Gastrocnemius medialis (tissue), 4 donors: Measurements from ENCODE around the gene ERC2. TPM values are rescaled to one million over a fixed set of nuclear protein-coding genes. Genes with fewer than 3 reads are reported as not detected.

Source experiments
- ATAC-seq, 2 donors: fragments of 150-250 bp; one replicate each; pipeline ENCODE4 v1.9.1; 2016
- DNase-seq, 2 donors: peaks; one replicate each; pipeline ENCODE4 v3.0.0-alpha.2; 2019
- H3K27ac ChIP-seq, 4 donors: fragments of 200-600 bp; sonication (generic); 1 replicate in 1 of 4; 2 replicates in 3 of 4; pipeline ENCODE4 v1.5.1; 2016 to 2018; ENCODE audit warnings: mild to moderate bottlenecking in 2 of 4, moderate library complexity in 1 of 4
- H3K27me3 ChIP-seq, 3 donors: fragments of 200-600 bp; sonication (generic) in 2 of 3; 1 replicate in 1 of 3; 2 replicates in 2 of 3; pipeline versions ENCODE4 v1.5.1 to v1.6.0; 2016 to 2019; ENCODE audit warnings: mild to moderate bottlenecking in 1 of 3, moderate library complexity in 1 of 3
- H3K36me3 ChIP-seq, 2 donors: fragments of 200-600 bp; sonication (generic) in 1 of 2; one replicate each; pipeline ENCODE4 v1.5.1; 2017 to 2018
- H3K4me1 ChIP-seq, 2 donors: fragments of 200-600 bp; sonication (generic) in 1 of 2; one replicate each; pipeline ENCODE4 v1.5.1; 2016 to 2017; ENCODE audit warnings: mild to moderate bottlenecking in 2 of 2
- H3K4me3 ChIP-seq, 4 donors: fragments of 200-600 bp; sonication (generic) in 3 of 4; 1 replicate in 1 of 4; 2 replicates in 3 of 4; pipeline ENCODE4 v1.5.1; 2016 to 2019; ENCODE audit warnings: mild to moderate bottlenecking in 2 of 4
- H3K9me3 ChIP-seq, 3 donors: fragments of 200-600 bp; sonication (generic) in 2 of 3; 1 replicate in 1 of 3; 2 replicates in 2 of 3; pipeline ENCODE4 v1.5.1; 2016 to 2019
- CTCF ChIP-seq, 5 experiments: fragments of 450-650 bp in 3 of 5; fragments of 200-600 bp in 2 of 5; sonication (generic) in 2 of 5; IDR thresholded peaks in 4 of 5; conservative IDR thresholded peaks in 1 of 5; 1 replicate in 4 of 5; 2 replicates in 1 of 5; pipeline ENCODE4 v1.5.1; 2016 to 2019; ENCODE audit warnings: antibody characterized with exemption in 5 of 5, mild to moderate bottlenecking in 3 of 5, moderate library complexity in 3 of 5
- POLR2A ChIP-seq, 2 donors: fragments of 450-650 bp; IDR thresholded peaks; one replicate each; pipeline ENCODE4 v1.6.1; 2017; ENCODE audit warnings: antibody characterized with exemption in 2 of 2, mild to moderate bottlenecking in 2 of 2, moderate library complexity in 2 of 2
- in situ Hi-C, 4 donors: fragments of 200-750 bp; cut with MboI; loops; one replicate each; pipeline versions ENCODE4 v1.15.0 to v1.8.0; 2017; ENCODE audit warnings: low sequenced_read_pairs in 4 of 4
- intact Hi-C: fragments of 100-400 bp; cut with DNase I; formaldehyde crosslinking; loops from one replicate; pipeline ENCODE4 v1.15.1; 2023; ENCODE audit warnings: low total_unique reads
- total RNA-seq, 4 donors: library from RNA; depleted of rRNA; stranded (reverse); fragments of >200 nt; gene quantifications; one replicate each; pipeline versions ENCODE4 v1.1.0 to v1.2.3, GENCODE V29; 2016

ERC2 gene
- total RNA-seq, 4 donors from 2014 or later = not detected

- TF ChIP-seq POLR2A (IDR thresholded peaks at IDR 0.05) (no peak), CTCF (IDR thresholded peaks at IDR 0.05 in 4 of 5, conservative IDR thresholded peaks at IDR 0.05 in 1 of 5) (no peak)
- intact Hi-C loops (no loop called here), in situ Hi-C loops (no loop called here)
- no peaks in the 10 kb centered on the region for H3K36me3 ChIP-seq
- H3K4me1 ChIP-seq = no peaks in the 10 kb centered on the region
- H3K9me3 ChIP-seq = no peaks in the 10 kb centered on the region
- H3K27me3 ChIP-seq = no peaks in the 10 kb centered on the region
- ATAC-seq (peak; percentile 64 to 73), DNase-seq (peak; percentile 13 to 45)
- no peak overlapping the region for H3K27ac ChIP-seq
- H3K4me3 ChIP-seq = no peak overlapping the region
Measured at GRCh38 chr3:56119575-56120349, 348.5 kb downstream of the ERC2 start.

DNA sequence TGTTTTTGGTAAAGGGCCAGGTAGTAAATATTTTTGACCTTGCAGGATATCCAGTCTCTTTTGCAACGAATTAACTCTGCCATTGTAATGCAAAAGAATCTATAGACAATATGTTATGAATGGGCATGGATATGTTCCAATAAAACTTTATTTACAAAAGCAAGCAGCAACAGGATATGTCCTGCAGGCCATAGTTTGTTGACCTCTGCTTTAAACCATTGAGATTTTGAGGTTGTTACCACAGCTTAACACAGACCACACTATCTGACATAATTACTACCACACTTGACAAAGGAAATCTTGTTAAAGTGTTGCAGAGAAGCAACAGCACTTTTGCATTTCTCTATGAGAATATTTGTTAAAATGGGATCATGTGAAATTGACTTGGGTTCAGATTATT, 349.3 kb downstream of the ERC2 start:
- no peak overlapping the region for H3K27ac ChIP-seq
- H3K9me3 ChIP-seq = no peaks in the 10 kb centered on the region

DNA sequence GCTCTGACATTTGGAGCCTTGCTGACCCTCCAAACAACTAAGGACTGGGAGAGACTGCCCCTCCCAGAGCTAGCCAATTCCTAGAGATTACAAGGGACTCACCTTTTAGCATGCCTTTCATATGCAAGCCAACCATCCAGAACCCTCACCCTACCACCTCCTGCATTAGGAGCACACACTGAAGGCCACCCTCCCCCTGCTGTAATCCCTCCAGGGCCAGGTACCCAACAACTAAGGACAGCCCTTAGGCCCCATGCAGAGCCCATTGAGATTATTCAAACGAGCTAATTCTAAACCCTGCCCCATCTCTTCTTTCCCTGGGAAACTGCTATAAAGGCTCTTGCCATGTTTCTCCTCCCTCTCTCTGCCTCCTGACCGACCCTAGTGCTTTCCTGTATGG, 352.6 kb downstream of the ERC2 start:
- Histone ChIP-seq H3K4me3 (no peak overlapping the region), H3K36me3 (no peaks in the 10 kb centered on the region), H3K27ac (no peak overlapping the region), H3K4me1 (no peaks in the 10 kb centered on the region), H3K27me3 (no peaks in the 10 kb centered on the region), H3K9me3 (no peaks in the 10 kb centered on the region)
- no peak for TF ChIP-seq POLR2A (IDR thresholded peaks at IDR 0.05)
- TF ChIP-seq CTCF (IDR thresholded peaks at IDR 0.05 in 4 of 5, conservative IDR thresholded peaks at IDR 0.05 in 1 of 5) = no peak
- intact Hi-C loops = no loop called here
- ATAC-seq (no peak), DNase-seq (no peak)
- in situ Hi-C loops = no loop called here

More for the DNA sequence above, 349.3 kb downstream of the ERC2 start:
- H3K4me1 ChIP-seq = no peaks in the 10 kb centered on the region
- DNase-seq (no peak), ATAC-seq (no peak)
- H3K4me3 ChIP-seq = no peak overlapping the region
- TF ChIP-seq POLR2A (IDR thresholded peaks at IDR 0.05) = no peak
- TF ChIP-seq CTCF (IDR thresholded peaks at IDR 0.05 in 4 of 5, conservative IDR thresholded peaks at IDR 0.05 in 1 of 5) = no peak
- H3K36me3 ChIP-seq = no peaks in the 10 kb centered on the region
- H3K27me3 ChIP-seq = no peaks in the 10 kb centered on the region
- intact Hi-C loops = no loop called here
- in situ Hi-C loops = no loop called here

GRCh38 chr3:56115199-56115598, 353.1 kb downstream of the ERC2 start:
- H3K4me3 ChIP-seq = no peak overlapping the region
- H3K36me3 ChIP-seq = no peaks in the 10 kb centered on the region
- H3K27me3 ChIP-seq = no peaks in the 10 kb centered on the region
- no peaks in the 10 kb centered on the region for H3K9me3 ChIP-seq
- no peak for TF ChIP-seq CTCF (IDR thresholded peaks at IDR 0.05 in 4 of 5, conservative IDR thresholded peaks at IDR 0.05 in 1 of 5)
- no peak for TF ChIP-seq POLR2A (IDR thresholded peaks at IDR 0.05)
- no peak for ATAC-seq
- no peaks in the 10 kb centered on the region for H3K4me1 ChIP-seq
- no peak overlapping the region for H3K27ac ChIP-seq
- in situ Hi-C loops = no loop called here
- DNase-seq = no peak
- intact Hi-C loops = no loop called here

GRCh38 chr3:56113908-56114307, 354.4 kb downstream of the ERC2 start:
- intact Hi-C loops = no loop called here
- TF ChIP-seq CTCF (IDR thresholded peaks at IDR 0.05 in 4 of 5, conservative IDR thresholded peaks at IDR 0.05 in 1 of 5) (no peak), POLR2A (IDR thresholded peaks at IDR 0.05) (no peak)
- H3K27me3 ChIP-seq = no peaks in the 10 kb centered on the region
- H3K9me3 ChIP-seq = no peaks in the 10 kb centered on the region
- no peak overlapping the region for H3K4me3 ChIP-seq
- in situ Hi-C loops = no loop called here
- ATAC-seq = no peak
- no peaks in the 10 kb centered on the region for H3K36me3 ChIP-seq
- no peaks in the 10 kb centered on the region for H3K4me1 ChIP-seq
- no peak for DNase-seq
- H3K27ac ChIP-seq = no peak overlapping the region
